Trophoblast cell (in vitro differentiated cells and primary cell): ENCODE results near the gene CEBPG.
A peak's percentile ranks its signal among the peaks of the same experiment; 100 is the strongest.

Source experiments
- DNase-seq, 2 donors: peaks; one replicate each; pipeline ENCODE4 v3.0.0-alpha.2; 2016
- H2AFZ ChIP-seq: 2 replicates; pipeline ENCODE4 v1.6.1; 2013; ENCODE audit warnings: low read length, moderate library complexity, mild to moderate bottlenecking; ENCODE audit not compliant: insufficient read depth, poor library complexity
- H2AK5ac ChIP-seq: 2 replicates; pipeline ENCODE4 v1.6.1; 2013; ENCODE audit warnings: mild to moderate bottlenecking, low read length
- H2BK120ac ChIP-seq: 2 replicates; pipeline ENCODE4 v1.6.1; 2013; ENCODE audit warnings: low read length, mild to moderate bottlenecking, moderate library complexity; ENCODE audit not compliant: insufficient read depth, poor library complexity
- H2BK12ac ChIP-seq: 2 replicates; pipeline ENCODE4 v1.6.1; 2013; ENCODE audit warnings: mild to moderate bottlenecking, low read length, moderate library complexity
- H2BK5ac ChIP-seq: 2 replicates; pipeline ENCODE4 v1.6.1; 2013; ENCODE audit warnings: low read length, low read depth, moderate library complexity, mild to moderate bottlenecking; ENCODE audit not compliant: poor library complexity
- H3K14ac ChIP-seq: 2 replicates; pipeline ENCODE4 v1.6.1; 2013; ENCODE audit warnings: mild to moderate bottlenecking, low read length
- H3K18ac ChIP-seq: 2 replicates; pipeline ENCODE4 v1.6.1; 2013; ENCODE audit warnings: mild to moderate bottlenecking, low read length
- H3K23ac ChIP-seq: 2 replicates; pipeline ENCODE4 v1.6.1; 2013; ENCODE audit warnings: low read length
- H3K27ac ChIP-seq: 2 replicates; pipeline ENCODE4 v1.5.1; 2013; ENCODE audit warnings: low read depth, mild to moderate bottlenecking, inconsistent platforms, low read length, moderate library complexity
- H3K27me3 ChIP-seq: 2 replicates; pipeline ENCODE4 v1.6.1; 2013; ENCODE audit warnings: inconsistent platforms, mild to moderate bottlenecking, low read length, moderate library complexity; ENCODE audit not compliant: insufficient read depth
- H3K36me3 ChIP-seq, 2 experiments: 1 replicate in 1 of 2; 2 replicates in 1 of 2; pipeline ENCODE4 v1.6.1; 2013; ENCODE audit warnings: low read length in 2 of 2, mild to moderate bottlenecking in 2 of 2, moderate library complexity in 1 of 2; ENCODE audit not compliant: insufficient read depth in 2 of 2, control insufficient read depth in 1 of 2
- H3K4ac ChIP-seq: 2 replicates; pipeline ENCODE4 v1.6.1; 2013; ENCODE audit warnings: low read depth, mild to moderate bottlenecking, low read length, moderate library complexity
- H3K4me1 ChIP-seq, 2 experiments: 1 replicate in 1 of 2; 2 replicates in 1 of 2; pipeline ENCODE4 v1.6.1; 2013; ENCODE audit warnings: low read length in 2 of 2, mild to moderate bottlenecking in 2 of 2, moderate library complexity in 1 of 2; ENCODE audit not compliant: insufficient read depth in 2 of 2, control insufficient read depth in 1 of 2
- H3K4me2 ChIP-seq: 2 replicates; pipeline ENCODE4 v1.6.1; 2013; ENCODE audit warnings: inconsistent platforms, mild to moderate bottlenecking, low read length, moderate library complexity
- H3K4me3 ChIP-seq: 2 replicates; pipeline ENCODE4 v1.5.1; 2013; ENCODE audit warnings: mild to moderate bottlenecking, low read depth, low read length, inconsistent platforms
- H3K79me1 ChIP-seq: one replicate; pipeline ENCODE4 v1.6.1; 2013; ENCODE audit warnings: low read length
- H3K79me2 ChIP-seq: 2 replicates; pipeline ENCODE4 v1.6.1; 2013; ENCODE audit warnings: low read length, mild to moderate bottlenecking; ENCODE audit not compliant: control insufficient read depth, insufficient read depth, poor library complexity
- H3K9ac ChIP-seq: 2 replicates; pipeline ENCODE4 v1.6.1; 2013; ENCODE audit warnings: mild to moderate bottlenecking, low read length
- H3K9me3 ChIP-seq: 2 replicates; pipeline ENCODE4 v1.6.1; 2013; ENCODE audit warnings: low read depth, mild to moderate bottlenecking, control low read depth, inconsistent platforms, low read length; ENCODE audit not compliant: insufficient read depth
- H4K12ac ChIP-seq: 2 replicates; pipeline ENCODE4 v1.6.1; 2013; ENCODE audit warnings: low read depth, mild to moderate bottlenecking, low read length, moderate library complexity
- H4K8ac ChIP-seq: 2 replicates; pipeline ENCODE4 v1.6.1; 2013; ENCODE audit warnings: low read depth, mild to moderate bottlenecking, low read length, moderate library complexity
- H4K91ac ChIP-seq: one replicate; pipeline ENCODE4 v1.6.1; 2013; ENCODE audit warnings: low read depth, mild to moderate bottlenecking, low read length, moderate library complexity
- WGBS: extraction: QIAGEN DNeasy Blood & Tissue Kit; methylation state at CpG from one replicate; pipeline ENCODE4 v1.1.7; 2013; ENCODE audit warnings: missing lambda C conversion rate; ENCODE audit not compliant: insufficient read length, insufficient coverage; ENCODE audit errors: extremely low coverage; 5-methylcytosine and 5-hydroxymethylcytosine counted together

CEBPG gene

DNA sequence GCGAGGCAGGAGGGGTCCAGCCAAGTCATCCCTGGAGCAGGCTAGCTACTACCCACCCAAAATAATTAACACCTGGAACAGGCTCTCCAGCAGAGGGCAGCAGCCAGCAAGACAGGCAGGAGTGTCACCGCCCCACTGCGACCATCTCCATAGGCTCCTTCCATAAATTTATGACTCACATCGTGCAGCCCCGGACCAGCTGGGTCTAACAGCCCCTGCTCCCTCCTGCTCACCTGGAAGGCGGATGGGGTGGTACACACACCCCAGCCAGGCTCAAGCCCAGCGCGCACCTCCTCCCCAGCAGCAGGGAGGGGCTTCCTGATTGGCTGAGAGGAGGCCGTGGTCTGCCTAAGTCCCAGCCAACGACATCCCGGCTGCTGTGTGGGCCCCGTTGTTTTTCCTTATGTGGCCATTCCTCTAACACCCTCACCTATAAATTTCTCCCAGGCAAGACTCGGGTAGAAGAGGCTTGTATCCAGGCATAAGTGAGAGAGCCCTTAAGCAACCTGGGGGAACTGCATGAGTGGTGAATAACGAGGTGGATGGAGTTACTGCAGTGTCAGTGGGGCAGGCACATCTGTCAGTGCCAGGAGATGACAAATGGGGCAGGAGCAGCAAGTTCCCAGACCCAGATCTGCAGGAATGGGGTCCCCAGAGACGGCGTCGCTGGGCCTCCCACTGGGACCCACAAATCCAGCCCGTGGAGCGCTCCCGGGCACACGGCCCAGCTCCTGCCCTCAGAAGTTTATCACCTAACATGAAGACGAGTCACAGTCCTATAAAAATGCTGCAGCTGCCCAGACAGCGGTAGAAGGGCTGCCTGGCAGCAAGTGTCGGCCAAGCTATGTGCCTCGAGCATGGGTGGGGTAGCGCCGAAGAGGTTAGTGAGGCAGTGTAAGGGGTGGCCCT lies 43.1 kb downstream of the CEBPG start:
- Histone ChIP-seq H3K4me3 (no peak overlapping the region), H3K9me3 (peaks cover 3% of the 10 kb centered on the region), H2AFZ (no peak overlapping the region), H3K79me1 (no peaks in the 10 kb centered on the region), H3K14ac (no peak overlapping the region), H3K4ac (no peak overlapping the region), H4K12ac (no peak overlapping the region), H2BK120ac (no peak overlapping the region), H2BK12ac (no peak overlapping the region), H3K27me3 (no peaks in the 10 kb centered on the region), H4K91ac (no peak overlapping the region), H3K27ac (no peak overlapping the region), H3K4me1 (no peaks in the 10 kb centered on the region), H3K36me3 (peaks cover 0 to 1% of the 10 kb centered on the region in 2 experiments), H3K23ac (no peak overlapping the region), H3K79me2 (no peaks in the 10 kb centered on the region), H2AK5ac (no peak overlapping the region), H3K4me2 (peak overlapping the region; percentile 16), H3K9ac (no peak overlapping the region), H2BK5ac (no peak overlapping the region), H3K18ac (no peak overlapping the region), H4K8ac (no peak overlapping the region)
- DNase-seq = peak; percentile 68 to 77
- WGBS = no CpG with 5 or more reads among the region's 27 CpGs

DNA sequence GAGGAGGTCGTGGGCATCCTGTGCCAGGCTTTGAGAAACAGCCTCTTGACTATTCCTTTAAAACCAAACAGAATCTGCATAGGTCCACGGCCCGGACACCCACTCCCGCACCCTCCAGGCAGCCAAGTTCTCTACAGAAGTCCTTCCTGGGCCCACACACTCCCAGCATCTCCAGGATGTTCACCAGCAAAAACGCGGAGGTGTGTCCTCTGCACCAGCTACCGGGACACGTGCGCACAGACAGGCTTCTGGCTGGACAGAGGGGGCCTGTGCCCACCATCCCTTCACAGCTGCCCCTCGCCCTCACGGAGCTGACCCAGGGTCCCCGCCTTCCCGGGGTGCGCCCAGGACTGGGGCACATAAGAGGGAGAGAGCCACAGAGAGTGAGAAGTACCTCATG lies 44.2 kb downstream of the CEBPG start:
- no peak overlapping the region for H3K18ac ChIP-seq
- H3K14ac ChIP-seq = no peak overlapping the region
- H2BK12ac ChIP-seq = no peak overlapping the region
- H3K9ac ChIP-seq = no peak overlapping the region
- peaks cover 1% of the 10 kb centered on the region for H3K9me3 ChIP-seq
- no peak overlapping the region for H3K4me3 ChIP-seq
- WGBS = no CpG with 5 or more reads among the region's 14 CpGs
- no peak overlapping the region for H4K12ac ChIP-seq
- no peak overlapping the region for H3K23ac ChIP-seq
- H3K4ac ChIP-seq = no peak overlapping the region
- H2BK5ac ChIP-seq = no peak overlapping the region
- no peak overlapping the region for H2BK120ac ChIP-seq
- H3K27ac ChIP-seq = no peak overlapping the region
- H2AK5ac ChIP-seq = no peak overlapping the region
- no peaks in the 10 kb centered on the region for H3K4me1 ChIP-seq
- H3K36me3 ChIP-seq = no peaks in the 10 kb centered on the region
- no peak overlapping the region for H3K4me2 ChIP-seq
- no peak for DNase-seq
- H3K79me1 ChIP-seq = no peaks in the 10 kb centered on the region
- H3K79me2 ChIP-seq = no peaks in the 10 kb centered on the region
- H3K27me3 ChIP-seq = no peaks in the 10 kb centered on the region
- no peak overlapping the region for H2AFZ ChIP-seq
- no peak overlapping the region for H4K91ac ChIP-seq
- H4K8ac ChIP-seq = no peak overlapping the region

DNA sequence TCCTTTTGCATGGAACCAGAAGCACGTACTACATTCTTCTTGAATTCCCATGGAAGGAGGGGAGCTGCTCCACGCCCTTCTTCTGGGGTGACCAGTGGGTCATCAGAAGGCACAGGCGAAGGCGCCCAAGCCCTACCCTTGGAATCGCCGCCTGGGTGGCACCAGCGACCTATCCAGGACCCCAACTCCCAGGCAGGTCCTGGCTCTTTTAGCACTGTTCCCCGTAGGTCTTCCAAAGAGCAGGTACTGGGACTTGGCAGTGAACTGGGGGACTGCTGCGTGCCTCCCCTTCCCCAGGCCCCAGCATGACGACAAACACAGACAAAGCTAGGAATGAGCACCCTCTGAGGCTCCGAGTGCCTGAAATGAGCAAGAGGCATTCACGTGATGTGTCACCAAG lies 45.0 kb downstream of the CEBPG start:
- H3K14ac ChIP-seq = no peak overlapping the region
- no peak overlapping the region for H3K27ac ChIP-seq
- H2BK5ac ChIP-seq = no peak overlapping the region
- no peaks in the 10 kb centered on the region for H3K27me3 ChIP-seq
- H4K91ac ChIP-seq = no peak overlapping the region
- no peaks in the 10 kb centered on the region for H3K79me1 ChIP-seq
- H2AK5ac ChIP-seq = no peak overlapping the region
- H3K9ac ChIP-seq = no peak overlapping the region
- DNase-seq = no peak
- H3K4me3 ChIP-seq = no peak overlapping the region
- no peak overlapping the region for H4K8ac ChIP-seq
- no peak overlapping the region for H3K4me2 ChIP-seq
- H3K4me1 ChIP-seq = no peaks in the 10 kb centered on the region
- no peak overlapping the region for H3K23ac ChIP-seq
- H2BK12ac ChIP-seq = no peak overlapping the region
- no peak overlapping the region for H2AFZ ChIP-seq
- no peak overlapping the region for H3K18ac ChIP-seq
- no peaks in the 10 kb centered on the region for H3K79me2 ChIP-seq
- no peak overlapping the region for H4K12ac ChIP-seq
- no peak overlapping the region for H2BK120ac ChIP-seq
- H3K36me3 ChIP-seq = no peaks in the 10 kb centered on the region
- no CpG with 5 or more reads among the region's 12 CpGs for WGBS
- H3K4ac ChIP-seq = no peak overlapping the region
- peaks cover 1% of the 10 kb centered on the region for H3K9me3 ChIP-seq

DNA sequence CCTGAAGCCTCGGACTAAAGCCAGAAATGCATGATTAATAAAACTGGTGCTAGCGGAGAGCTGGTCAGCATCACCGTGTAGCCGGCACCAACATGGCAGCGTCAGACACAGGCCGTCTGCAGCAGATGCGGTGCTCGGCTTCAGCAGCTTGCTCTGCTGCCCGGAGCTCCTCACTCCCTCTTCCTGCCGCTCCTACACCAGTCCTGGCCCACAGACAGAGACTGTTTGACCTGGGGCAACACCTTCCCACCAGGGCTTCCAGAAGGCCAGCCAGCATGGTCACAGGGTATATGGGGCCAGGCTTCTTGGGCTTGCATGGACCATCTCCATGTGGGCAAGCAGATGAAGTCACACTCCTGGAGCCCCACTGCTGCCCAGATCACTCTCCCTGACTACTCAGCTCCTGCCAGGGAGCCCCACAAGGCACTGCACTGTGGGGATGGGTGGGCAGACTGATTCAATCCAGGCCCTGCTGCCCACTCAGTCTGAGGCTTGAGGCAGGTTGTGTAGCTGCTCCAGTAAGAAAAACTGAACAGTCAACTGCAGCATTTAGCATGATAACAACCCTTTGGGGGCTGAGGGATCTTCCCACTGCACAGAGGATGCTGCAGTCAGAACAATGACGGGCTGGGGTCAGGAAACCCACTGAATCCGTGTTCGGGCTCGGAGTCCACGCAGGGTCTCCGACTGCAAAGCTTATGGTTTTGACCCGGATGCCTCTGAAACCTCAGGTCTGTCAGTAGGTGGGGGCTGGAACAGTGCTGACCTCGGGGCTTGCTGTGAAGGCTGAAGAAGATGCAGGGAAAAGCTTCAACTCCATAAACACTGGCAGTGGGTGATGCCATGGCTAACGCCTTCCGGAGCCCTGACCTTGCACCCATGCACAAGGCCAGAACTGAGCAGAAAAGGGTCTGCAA lies 45.6 kb downstream of the CEBPG start:
- H3K18ac ChIP-seq = no peak overlapping the region
- no CpG with 5 or more reads among the region's 20 CpGs for WGBS
- peaks cover 1% of the 10 kb centered on the region for H3K9me3 ChIP-seq
- no peak overlapping the region for H3K4me2 ChIP-seq
- no peak overlapping the region for H4K8ac ChIP-seq
- H2BK120ac ChIP-seq = no peak overlapping the region
- no peak overlapping the region for H3K14ac ChIP-seq
- no peaks in the 10 kb centered on the region for H3K36me3 ChIP-seq
- H3K27ac ChIP-seq = no peak overlapping the region
- H3K79me1 ChIP-seq = no peaks in the 10 kb centered on the region
- H2BK5ac ChIP-seq = no peak overlapping the region
- no peak overlapping the region for H2BK12ac ChIP-seq
- no peak overlapping the region for H3K23ac ChIP-seq
- H3K4me1 ChIP-seq = no peaks in the 10 kb centered on the region
- DNase-seq = no peak
- H3K4ac ChIP-seq = no peak overlapping the region
- no peak overlapping the region for H4K91ac ChIP-seq
- H2AK5ac ChIP-seq = no peak overlapping the region
- H2AFZ ChIP-seq = no peak overlapping the region
- H3K9ac ChIP-seq = no peak overlapping the region
- no peak overlapping the region for H3K4me3 ChIP-seq
- no peaks in the 10 kb centered on the region for H3K79me2 ChIP-seq
- H3K27me3 ChIP-seq = no peaks in the 10 kb centered on the region
- no peak overlapping the region for H4K12ac ChIP-seq
